AML-193 (cell line): ENCODE results near the gene FEZF2.
A peak's percentile ranks its signal among the peaks of the same experiment; 100 is the strongest.

ENCODE experiments used
- DNase-seq, 2 experiments: peaks; one replicate each; lab custom pipeline; 2025; lab: John Stamatoyannopoulos, UW

The FEZF2 gene

DNA sequence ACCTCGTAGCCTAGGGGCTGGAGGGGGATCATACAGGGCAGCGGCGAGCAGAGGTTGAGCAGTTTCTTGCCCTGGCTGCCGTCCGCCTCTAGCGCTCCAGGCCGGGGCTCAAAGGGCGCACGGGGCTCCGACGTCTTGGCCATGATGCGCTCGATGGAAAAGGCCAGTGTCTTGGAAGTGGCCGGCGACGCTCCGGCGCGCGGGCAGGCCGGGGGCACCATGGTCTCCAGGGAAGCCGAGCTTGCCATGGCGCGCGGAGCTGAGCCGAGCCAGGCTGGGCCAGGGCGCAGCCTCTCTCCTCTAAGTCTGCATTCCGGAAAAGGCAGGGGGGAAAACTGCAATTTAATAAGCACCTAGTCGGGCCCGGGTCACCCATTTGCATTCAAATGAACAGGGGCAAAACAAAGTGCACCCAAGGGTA lies 719 bp downstream of the FEZF2 start:
- no peak for DNase-seq

DNA sequence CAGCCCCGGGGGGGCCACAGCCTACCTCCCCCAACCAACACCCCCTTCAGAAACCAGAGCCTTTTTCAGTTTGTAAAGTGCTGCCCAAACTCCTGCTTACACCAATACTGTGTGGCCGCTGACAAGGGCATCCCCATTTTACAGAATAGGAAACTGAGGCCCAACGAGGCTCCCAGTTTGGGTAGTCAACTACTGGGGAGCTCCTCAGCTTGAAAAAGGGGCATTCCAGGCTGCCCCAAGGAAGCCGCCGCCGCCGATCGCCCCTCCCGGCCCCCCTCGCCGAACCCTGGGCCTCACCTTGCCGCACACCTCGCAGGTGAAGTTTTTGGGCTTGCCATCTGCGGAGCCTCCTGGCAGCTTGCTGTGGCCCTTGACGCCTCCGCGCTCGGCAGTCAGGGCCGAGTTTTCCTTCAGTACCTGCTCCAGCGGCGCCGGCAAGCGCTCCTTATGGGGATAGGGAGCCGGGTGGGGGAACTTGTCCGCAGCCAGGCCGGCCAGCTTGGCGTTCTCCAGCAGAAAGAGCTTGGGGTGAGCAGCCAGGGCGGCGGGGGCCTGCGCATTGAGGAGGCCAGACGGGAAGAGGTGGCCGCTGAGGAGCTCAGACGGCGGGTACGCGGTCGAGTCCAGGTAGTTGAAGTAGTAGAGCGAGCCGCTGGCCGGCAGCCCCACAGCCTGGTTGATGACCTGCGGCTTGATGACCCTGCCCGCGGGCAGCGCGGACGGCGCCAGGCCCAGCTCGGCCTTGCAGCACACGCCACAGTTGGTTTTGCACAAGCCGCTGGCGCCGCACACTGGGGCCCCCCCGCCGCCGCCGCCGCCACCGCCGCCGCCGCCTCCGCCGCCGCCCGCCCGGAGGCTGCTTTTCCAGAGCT lies 1.4 kb downstream of the FEZF2 start:
- no peak for DNase-seq

DNA sequence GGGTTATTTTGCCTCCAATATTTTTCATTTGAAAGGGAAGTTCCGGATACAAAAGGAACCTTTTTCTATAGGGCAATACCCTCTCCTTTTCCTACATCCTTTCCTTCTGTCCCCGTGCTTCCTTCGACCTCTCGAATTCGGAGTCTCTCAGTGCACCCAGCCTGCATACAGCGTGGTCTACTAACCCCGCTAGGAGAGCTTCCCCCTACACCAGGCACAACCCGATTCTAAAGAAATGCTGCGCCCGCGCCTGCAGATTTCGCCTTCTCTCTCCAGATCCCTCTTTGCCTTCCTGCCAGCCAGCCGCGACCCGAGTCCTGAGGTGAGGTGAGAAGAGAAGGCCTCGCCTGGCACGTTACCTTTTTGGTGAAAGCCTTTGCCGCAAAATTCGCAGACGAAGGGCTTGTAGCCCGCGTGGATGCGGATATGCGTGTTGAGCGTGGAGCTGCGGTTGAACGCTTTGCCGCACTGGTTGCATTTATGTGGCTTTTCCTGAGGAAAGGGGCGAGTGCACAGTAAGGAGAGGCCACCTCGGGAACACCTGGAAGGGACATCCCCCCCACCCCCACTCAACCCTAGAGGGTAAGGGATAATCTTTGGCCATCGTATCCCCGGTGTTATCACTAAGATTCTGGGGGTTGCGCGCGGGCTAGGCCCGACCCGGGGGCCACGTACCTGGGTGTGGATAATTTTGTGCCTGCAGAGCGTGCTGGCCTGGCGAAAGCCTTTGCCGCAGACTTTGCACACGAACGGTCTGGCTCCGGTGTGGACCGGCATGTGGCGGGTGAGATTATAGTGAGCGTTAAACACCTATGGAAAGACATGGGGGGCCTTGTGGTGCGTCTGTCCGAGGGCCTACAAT lies 2.3 kb downstream of the FEZF2 start:
- DNase-seq, result no peak

DNA sequence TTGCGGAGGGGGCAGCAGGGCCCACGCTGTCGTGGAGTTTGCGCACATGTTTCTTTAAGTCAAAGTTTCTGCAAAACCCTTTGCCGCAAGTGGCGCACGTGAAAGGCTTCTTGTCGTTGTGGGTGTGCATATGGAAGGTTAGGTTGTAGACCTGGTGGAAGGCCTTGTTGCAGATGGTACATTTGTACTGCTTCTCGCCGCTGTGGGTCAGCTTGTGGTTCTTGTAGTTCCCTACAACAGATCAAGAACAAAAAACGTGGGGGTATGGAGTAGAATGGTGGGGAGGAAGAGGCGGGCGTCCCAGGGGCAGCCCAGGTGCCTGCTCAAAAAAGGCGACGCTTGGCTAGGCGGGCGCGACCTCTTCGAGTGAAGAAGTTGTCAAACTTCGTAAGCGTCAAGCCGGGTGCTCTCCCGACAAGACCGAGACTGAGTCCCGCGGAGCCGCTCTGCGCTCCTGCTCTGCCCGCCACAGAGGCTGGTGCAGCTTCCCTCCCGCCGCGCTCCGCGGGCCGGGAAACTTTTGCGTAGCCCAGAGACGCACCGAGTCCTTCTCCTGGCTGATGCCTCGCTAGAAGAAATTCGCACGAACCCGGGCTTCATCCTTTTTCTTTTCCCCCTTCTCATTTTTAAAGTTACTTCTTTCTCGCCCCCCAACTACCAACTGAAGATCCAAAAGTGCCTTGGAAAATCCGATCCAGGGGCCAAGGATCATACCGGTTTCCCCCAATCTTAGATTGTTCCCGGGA lies 3.1 kb downstream of the FEZF2 start:
- DNase-seq, result no peak

DNA sequence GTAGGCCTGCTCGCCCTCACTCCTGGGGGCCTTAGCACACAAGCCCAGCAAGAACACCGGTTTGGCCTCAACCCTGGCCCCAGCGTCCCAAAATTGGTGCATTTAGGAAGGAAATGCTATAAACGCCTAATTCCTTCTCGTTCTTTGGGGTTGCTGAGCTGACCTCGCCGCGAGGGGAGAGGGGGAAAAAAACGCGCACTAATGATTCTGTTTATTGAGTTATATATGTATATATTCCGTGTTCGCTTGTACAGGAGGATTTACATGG lies 3.9 kb downstream of the FEZF2 start:
- DNase-seq, result no peak

DNA sequence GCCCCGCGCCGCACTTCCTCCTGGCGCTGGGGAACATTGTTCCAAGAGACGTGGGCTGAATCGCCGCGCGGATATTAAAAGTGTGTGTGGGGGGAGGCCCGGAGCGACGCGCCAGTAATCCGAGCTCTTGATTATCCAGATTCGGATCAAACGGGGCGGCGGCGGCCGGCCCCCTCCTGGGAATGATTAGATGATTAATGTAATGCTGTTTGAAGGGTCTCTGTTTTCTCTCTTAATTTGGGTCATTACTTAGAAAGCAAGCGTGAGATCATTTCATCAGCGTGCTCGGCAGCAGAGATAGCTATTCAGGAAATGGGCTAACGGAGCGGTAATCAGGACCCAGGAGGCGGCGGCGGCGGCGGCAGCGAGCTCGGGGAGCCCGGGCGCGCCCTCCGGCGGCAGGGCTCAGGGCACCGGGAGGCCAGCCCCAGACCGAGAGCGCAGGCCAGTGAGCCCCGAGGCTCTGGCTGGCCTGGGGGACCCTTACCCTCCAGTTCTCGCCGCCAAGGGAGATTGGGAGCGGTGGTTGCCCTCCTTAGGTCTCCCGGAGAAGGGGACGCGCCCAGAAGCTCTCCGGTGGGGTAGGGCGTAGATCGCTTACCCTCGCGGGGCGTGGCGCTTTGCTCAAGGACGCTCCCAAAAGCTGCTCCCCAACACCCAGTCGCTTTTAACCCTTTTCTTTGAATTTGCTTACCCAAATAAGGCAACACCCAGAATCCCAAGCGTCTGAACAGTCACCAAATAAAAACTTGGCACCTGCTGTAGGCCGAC lies 4.5 kb downstream of the FEZF2 start:
- DNase-seq, result no peak

DNA sequence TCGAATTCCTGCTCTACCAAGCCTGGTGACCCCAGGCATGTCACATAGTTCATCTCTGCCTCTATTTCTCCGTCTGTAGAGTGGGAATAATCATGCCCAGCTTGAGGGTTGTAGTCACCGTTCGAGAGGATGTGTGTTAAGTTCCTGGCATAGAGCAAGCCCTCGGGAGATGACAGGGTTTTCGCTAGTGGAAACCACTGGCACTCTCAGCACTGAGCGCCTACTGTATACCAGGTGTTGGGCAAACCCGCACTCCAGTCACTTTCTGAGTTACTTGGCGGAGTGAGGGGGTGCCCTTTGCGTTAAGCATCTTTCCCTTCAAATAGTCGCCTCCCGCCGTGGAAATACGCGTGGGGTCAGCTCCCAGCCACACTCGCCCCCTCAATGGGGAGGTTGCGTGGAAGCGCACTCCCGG lies 5.1 kb downstream of the FEZF2 start:
- DNase-seq, result no peak

DNA sequence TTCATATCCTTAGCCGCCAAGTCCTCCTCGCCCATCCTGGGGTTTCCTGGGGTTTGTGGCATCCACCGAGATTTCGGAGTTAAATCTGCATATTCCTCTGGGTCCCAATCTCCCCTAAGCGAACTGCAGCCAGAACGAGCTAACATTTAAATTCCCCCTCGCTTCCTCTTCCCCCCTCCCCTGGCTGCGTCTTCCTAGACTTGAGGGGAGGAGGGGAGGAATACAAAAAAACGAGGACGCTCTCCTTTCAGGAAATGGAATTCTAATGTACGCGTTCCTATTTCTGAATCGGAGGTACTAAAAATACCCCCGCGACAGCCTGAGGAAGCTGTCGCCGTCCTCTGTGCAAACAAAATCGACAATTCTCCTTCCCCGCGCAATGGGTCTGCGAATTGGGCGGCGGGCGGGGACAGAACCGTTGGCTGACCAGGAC lies 5.6 kb downstream of the FEZF2 start:
- no peak for DNase-seq

DNA sequence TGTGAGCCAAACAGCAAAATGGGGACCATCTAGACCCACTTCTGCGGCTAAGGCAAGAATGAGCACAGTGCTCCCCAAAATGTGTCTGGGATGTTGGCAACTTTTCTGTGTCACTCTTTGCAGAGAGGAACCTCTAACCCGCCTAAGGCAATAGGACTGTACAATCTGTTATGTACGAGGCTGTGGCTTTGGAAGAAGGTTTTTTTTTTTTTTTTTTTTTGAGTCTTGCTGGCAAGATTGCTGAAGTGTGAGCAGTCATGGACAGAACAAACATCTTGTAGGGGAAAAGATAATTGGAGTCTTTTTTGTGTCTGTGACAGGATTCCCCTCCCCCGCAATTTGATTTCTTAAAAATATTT lies 7.2 kb downstream of the FEZF2 start:
- no peak for DNase-seq

DNA sequence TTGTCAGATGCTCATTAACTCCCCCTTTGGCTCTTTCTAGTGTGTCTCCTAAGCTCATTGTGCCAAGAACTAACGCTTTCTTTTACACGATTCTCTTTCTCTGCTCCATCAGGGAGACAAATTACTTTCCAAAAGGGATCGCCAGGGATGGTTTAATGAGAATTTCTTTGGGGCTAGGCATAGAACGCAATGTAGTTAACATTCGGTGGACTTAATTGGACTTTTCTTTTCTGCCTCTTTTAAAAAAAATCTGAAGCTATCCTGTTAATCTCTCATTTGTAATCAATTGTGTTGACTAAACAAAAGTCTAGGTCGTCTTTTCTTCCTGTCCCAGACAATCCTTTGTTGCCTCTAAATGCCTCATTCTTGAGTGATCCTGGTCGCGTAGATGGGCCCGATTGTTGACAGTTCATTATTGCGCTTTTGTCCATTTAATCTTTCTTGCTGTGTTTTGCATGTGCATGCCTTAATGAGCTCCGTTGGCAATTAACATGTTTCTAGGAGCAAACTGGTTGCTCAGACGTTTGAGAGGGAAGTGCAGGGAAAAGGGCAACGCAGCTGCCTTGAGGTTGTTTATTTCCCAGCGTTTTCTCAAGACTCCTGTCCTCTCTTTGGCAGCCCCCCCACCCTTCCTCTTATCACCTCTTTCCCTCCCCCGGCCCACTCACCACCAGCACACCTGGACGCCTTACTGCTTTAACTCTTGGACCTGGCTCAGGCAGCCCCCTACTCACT lies 7.8 kb downstream of the FEZF2 start:
- no peak for DNase-seq

DNA sequence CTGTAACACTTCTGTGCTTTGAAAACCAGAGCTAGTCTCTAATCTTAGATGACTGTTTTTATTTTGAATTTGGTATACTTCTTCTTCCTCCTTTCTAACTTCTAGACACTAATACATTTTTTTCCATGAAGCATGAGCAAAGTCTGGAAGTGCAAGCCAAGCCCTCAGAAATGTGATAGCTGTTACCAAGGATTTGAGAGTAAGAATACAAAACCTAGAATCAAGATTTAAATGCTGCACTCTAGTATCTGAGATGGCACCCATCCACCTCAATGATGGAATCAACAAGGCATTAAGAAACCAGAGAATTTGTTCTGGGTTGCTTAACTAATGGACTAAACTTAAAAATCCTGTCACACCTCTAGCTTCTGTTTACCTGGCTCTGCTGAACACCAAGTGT lies 9.2 kb downstream of the FEZF2 start:
- no peak for DNase-seq

DNA sequence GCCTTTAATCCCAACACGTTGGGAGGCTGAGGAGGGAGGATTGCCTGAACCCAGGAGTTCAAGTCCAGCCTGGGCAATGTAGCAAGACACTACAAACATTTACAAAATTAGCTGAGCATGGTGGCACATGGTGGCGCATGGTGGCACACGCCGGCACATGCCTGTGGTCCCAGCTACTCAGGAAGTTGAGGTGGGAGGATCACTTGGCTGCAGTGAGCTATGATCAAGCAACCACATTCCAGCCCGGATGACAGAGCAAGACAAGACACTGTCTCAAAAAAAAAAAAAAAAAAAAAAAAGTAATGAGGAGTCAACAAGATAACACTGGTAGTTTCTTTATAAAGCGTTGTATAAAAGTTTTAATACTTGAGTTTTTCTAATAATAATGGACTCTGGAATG lies 10.1 kb downstream of the FEZF2 start:
- DNase-seq, result no peak

DNA sequence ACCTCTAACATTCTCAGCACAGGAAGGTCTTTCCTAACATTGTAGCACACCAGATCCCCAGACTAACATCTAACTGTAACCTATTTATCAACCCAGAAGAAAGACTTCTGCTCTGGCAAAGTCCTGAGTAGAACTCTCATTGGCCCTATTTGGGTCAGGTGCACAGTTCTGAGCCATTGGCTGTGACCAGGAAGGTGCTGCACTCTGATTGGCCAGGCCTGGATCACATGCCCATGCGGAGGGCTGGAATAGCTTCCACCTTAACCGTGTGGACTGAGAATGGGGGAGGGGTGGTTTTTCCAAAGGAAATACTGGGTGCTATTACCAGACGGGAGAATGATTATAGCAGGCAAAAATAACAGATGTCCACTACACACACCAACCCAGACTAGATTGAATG lies 11.5 kb downstream of the FEZF2 start:
- DNase-seq, result no peak

DNA sequence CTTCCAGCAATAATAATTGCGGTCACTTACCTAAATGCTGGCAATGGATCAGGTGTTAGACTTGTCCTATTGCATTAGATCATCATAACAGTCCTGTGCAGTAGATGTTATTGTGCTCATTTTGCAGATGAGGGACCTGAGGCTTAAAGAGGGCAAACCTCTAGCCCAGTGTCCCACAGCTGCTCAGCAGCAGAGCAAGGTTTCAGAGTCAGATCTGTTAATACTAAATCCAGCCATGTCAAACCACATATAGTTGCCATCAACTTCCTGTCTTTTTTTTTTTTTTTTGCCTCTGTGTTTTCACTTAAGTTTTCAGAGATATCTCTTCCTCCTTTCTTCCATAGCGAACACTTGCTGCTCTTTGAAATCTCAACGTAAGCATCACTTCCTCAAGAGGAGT lies 12.1 kb downstream of the FEZF2 start:
- DNase-seq, result no peak

DNA sequence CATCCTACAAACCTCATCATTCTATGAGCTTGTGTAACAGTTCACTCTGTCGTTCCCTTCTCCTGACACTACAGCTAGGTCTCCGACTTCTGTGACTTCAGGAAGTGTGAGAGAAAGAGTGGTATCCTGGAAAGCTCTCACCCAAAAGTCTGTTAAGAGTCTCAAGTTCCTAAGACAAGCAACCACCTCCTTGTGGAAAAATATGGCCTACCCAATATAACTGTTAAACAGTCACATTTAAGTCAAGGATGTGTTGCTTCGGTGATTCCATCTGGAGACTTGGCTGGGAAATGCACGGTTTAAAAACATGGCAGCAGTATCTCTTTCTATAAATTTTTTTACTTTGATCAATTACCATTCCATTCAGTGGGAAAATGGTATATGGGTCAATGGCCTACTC lies 13.8 kb downstream of the FEZF2 start:
- DNase-seq, result no peak

DNA sequence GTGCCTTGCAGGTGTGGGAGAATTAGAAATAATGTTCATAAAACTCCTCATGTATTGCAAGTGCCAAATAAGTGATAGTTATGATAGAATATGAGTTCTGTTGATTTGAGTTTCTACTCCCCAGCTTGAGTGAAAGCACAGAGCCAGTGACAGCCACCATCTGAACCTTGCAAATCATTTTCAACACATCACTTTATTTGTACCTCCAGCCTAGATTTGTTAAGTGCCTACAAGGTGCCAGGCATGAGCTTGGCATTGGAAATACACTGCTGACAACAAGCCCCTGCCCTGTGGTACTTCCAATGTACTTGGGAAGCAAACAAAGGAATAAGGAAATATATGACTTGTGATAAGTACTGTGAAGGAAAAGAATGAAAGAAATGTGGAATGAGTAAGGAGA lies 17.0 kb downstream of the FEZF2 start:
- DNase-seq, result no peak

DNA sequence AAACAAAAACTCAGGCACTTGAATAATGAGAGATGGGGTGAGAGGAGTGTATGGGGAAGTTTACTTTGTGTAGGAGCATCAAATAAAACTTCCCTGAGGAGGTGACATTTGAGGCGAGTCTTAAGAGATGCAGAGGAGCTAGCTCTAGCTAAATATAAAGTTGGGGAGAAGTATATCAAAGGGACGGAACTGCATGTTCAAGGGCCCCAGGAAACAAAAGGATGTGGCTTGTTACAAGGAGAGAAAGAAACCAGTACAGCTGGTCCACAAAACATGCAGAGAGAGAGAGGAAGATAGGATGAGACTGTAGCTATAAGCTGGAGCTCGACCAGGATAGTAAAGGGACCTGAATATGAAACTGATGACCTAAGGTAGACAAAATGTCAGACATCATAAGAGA lies 17.6 kb downstream of the FEZF2 start:
- no peak for DNase-seq

DNA sequence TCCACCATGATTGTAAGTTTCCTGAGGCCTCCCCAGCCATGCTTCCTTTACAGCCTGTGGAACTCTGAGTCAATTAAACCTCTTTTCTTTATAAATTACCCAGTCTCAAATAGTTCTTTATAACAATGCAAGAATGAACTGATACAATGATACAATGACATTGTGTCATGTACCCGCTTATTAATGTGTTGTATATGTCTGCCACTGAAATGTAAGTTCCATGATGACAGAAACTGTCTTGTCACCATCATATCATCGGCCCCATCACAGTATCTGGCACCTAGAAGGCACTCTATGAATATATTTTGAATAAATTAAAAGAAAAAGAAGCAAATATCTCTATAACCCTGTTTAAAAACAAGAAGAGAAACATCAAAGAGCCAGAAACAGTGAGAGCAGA lies 29.6 kb downstream of the FEZF2 start:
- DNase-seq, result no peak

DNA sequence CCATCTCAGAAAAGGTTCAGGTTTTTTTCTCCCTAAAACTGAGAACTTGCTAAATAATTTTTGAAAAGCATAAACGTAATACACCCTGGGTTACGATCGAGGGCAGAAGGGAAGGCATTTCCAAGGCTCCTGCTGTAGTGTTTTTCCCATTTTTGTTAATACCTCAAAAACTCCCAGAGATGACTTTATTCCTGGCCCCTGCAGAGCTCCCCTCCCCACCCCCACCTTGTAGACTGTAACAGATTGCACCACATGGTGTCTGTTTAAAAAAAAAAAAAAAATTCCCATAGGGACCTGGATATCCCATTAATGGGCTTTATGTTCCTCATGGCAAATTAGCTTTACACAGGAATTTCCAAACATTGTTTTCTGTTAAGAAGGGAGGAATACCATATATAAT lies 38.2 kb downstream of the FEZF2 start:
- no peak for DNase-seq

DNA sequence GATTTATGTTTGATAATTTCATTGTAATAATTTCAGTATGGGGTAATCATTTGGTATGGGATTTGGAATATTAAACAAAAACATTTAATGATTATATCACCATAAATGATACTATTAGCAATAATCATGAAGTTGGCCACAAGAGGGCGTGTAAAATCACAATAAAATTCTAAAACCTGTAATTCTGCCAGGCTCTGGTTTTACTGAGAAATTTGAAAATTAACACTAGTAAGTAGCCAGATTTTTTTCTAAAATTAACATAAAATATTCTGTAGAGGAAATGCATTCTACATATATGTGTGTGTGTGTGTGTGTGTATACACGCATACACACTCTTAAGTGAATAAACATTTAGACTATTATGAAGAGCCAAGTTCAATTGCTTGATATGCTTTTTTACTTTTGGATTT lies 40.5 kb downstream of the FEZF2 start:
- DNase-seq, result peak; percentile 12 to 32

DNA sequence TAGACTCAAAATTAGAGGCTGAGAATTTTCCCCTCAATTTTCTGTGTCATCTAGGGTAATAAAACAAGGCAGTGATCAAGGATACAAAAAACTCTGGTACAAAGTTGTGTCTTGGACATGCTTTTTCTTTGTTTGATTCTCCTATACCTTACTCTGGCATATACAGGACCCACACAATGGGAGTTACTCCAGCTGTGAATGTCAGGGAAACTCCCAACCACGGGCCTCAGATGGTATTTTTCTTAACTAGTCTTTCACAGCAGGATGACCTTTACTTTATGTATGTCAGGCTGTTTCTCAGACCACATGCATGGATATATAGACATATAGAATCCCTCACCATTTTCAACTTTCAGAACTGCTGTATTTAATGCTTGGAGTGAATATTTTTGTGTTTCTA lies 41.3 kb downstream of the FEZF2 start:
- DNase-seq, result no peak
